Hepatocyte (in vitro differentiated cells): ENCODE measurements around the gene SMIM24.

Experiments
- EZH2 ChIP-seq: fragments of 200-600 bp; sonication (generic); IDR thresholded peaks from 2 replicates; pipeline ENCODE4 v1.6.1; 2016; ENCODE audit warnings: antibody characterized with exemption, mild to moderate bottlenecking, borderline replicate concordance
- TF ChIP-seq, protein P1 (sequence below): fragments of 200-600 bp; sonication (generic); IDR thresholded peaks from 2 replicates; pipeline ENCODE4 v1.5.1; 2016; ENCODE audit warnings: antibody characterized with exemption, mild to moderate bottlenecking; ENCODE audit not compliant: poor library complexity

DNA sequence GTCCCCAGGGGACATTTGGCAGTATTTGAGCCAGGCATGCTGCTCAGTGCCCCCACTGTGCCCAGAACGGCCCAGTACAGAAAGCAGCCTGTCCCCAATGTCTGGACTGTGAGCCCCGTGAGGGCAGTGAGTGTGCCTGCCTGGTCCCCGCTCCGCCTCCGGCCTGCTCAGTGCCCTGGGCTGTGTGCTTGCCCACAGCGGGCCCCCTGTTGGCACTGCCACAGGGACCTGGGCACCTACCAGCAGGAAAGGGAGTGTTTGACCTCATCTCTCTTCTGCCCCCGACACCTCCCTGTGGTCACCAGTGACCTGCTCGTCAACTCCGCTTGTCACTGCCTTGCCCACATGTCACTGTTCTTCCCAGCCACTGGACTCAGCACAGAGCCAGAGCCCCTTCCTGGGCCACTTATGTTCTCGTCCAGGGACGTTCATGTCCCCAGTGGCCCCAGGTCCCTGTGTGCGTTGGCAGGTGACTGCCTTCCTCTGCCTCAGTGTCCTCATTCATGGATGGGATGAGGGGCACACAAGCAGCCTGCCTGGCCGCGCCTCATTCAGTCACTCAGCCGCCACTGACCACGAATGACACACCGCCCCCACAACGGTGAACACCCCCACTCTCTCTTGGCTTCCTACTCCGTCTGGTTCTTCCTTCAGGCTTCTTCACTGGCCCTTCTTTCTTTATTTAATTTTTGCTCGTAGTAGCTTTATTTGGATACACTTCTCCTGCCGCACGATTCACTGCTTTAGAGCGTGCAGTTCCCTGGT lies 28.6 kb upstream of the SMIM24 start:
- TF ChIP-seq, protein P1, sequence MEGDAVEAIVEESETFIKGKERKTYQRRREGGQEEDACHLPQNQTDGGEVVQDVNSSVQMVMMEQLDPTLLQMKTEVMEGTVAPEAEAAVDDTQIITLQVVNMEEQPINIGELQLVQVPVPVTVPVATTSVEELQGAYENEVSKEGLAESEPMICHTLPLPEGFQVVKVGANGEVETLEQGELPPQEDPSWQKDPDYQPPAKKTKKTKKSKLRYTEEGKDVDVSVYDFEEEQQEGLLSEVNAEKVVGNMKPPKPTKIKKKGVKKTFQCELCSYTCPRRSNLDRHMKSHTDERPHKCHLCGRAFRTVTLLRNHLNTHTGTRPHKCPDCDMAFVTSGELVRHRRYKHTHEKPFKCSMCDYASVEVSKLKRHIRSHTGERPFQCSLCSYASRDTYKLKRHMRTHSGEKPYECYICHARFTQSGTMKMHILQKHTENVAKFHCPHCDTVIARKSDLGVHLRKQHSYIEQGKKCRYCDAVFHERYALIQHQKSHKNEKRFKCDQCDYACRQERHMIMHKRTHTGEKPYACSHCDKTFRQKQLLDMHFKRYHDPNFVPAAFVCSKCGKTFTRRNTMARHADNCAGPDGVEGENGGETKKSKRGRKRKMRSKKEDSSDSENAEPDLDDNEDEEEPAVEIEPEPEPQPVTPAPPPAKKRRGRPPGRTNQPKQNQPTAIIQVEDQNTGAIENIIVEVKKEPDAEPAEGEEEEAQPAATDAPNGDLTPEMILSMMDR = no peak
- TF ChIP-seq EZH2 = no peak
